HG02973 (cell line): ENCODE measurements around the gene TAF4.

Experiments
- ATAC-seq: cut with Tn5 transposase; IDR thresholded peaks from one replicate; pipeline ENCODE4 v1.9.1; 2021; ENCODE audit warnings: moderate library complexity; ENCODE audit not compliant: unreplicated experiment

TAF4 gene

GRCh38 chr20:61934716-61935530 is 130.8 kb downstream of the TAF4 start:
- ATAC-seq = no peak

- no peak for ATAC-seq
Measured at GRCh38 chr20:61933951-61934715, 131.5 kb downstream of the TAF4 start.

- ATAC-seq = no peak
Measured at GRCh38 chr20:61933481-61933950, 132.2 kb downstream of the TAF4 start.

DNA sequence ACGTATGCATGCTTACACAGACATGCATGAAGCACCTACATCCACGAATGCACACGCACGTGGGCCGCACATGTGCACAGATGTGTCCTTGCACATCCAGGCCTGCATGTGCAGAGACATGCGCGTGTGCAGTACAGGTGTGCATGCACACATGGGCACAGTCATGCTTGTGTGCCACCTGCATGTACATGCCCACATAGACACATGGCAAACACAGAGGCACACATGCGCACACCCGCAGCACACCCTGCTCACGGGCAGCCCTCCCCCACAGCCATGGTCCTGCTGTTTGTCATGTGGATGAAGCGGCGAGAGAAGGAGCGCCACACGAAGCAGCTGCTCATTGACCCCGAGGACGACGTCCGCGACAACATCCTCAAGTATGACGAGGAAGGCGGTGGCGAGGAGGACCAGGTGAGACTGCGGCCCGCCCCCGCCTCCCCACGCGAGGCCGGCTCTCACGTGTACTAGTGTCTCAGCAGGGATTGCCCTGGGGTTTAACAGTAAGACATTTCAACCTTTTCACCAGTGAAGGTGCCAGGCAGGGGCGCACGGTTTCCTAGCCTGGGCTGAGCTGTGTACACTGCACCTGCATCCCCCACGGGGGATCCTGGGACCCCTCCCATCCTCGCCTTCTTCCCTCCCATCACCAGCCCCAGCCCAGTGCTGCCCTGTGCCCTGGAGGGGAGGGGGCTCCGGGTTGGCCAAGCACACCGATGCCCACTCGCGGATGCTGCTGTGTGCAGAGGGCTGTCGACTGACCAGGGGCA is 132.8 kb downstream of the TAF4 start:
- no peak for ATAC-seq

DNA sequence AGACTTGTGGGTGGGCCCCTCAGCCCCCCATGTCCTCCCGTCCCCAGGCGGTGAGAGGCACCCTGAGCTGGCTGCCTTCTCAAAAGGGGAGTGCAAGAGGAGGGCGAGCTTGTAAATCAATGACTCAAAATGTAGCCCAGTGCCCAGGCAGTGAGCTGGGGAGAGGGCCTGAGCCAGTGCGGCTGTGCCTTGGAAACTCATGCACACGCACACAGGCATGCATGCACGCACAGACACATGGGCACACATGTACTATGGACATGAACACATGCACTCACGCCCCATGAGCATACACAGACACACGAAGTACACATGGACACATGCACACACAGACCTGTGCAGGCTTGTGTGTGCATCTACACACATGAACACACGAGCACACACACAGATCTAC is 133.5 kb downstream of the TAF4 start:
- no peak for ATAC-seq

- no peak for ATAC-seq
Measured at GRCh38 chr20:61931476-61932198, 134.0 kb downstream of the TAF4 start.

- no peak for ATAC-seq
Measured at GRCh38 chr20:61930776-61931475, 134.8 kb downstream of the TAF4 start.

GRCh38 chr20:61929971-61930666 is 135.6 kb downstream of the TAF4 start:
- no peak for ATAC-seq

- ATAC-seq = no peak
Measured at GRCh38 chr20:61929561-61929960, 136.1 kb downstream of the TAF4 start.

DNA sequence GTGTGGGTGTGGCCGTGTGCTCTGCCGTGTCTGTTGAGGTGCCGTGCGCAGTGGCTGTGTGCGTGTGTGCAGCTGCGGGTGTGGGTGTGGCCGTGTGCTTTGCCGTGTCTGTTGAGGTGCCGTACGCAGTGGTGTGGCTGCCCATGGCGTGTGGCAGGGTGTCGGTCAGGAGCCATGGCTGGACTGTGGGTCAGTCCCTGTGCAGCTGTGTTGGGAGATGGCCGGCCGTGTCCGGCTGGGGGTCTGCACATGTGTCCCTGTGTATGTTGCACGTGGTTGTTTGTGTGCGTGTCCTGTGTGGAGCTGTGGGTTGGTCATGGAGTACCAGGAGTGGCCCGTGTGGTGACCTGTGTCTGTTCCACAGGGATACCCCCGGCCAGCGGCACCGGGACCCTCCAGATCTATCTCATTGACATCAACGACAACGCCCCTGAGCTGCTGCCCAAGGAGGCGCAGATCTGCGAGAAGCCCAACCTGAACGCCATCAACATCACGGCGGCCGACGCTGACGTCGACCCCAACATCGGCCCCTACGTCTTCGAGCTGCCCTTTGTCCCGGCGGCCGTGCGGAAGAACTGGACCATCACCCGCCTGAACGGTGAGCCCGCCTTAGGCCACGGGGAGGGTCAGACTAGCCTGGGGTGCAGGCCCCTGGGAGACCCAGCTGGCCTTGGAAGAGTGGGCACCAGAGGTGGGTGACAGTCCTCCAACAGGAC is 137.7 kb downstream of the TAF4 start:
- no peak for ATAC-seq

GRCh38 chr20:61927193-61927825 is 138.4 kb downstream of the TAF4 start:
- no peak for ATAC-seq

DNA sequence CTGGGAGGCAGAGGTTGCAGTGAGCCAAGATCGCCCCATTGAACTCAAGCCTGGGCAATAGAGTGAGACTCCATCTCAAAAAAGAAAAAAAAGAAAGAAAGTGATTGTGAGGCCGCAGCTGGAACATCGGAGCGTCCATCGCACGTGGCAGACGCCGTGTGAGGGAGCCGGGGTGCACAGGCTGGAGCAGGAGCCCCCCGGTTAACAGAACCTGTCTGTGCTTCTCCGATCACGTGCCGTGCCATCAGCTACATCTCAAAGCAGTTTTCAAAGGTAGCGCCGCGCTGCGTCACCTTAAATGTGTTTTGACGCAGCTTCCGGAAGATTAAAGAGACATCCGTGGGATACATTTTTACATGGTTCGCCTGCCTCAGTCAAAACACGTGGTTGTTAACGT is 138.9 kb downstream of the TAF4 start:
- ATAC-seq = no peak

- no peak for ATAC-seq
Measured at GRCh38 chr20:61926253-61926613, 139.4 kb downstream of the TAF4 start.

- no peak for ATAC-seq
Measured at GRCh38 chr20:61925555-61926252, 140.0 kb downstream of the TAF4 start.

DNA sequence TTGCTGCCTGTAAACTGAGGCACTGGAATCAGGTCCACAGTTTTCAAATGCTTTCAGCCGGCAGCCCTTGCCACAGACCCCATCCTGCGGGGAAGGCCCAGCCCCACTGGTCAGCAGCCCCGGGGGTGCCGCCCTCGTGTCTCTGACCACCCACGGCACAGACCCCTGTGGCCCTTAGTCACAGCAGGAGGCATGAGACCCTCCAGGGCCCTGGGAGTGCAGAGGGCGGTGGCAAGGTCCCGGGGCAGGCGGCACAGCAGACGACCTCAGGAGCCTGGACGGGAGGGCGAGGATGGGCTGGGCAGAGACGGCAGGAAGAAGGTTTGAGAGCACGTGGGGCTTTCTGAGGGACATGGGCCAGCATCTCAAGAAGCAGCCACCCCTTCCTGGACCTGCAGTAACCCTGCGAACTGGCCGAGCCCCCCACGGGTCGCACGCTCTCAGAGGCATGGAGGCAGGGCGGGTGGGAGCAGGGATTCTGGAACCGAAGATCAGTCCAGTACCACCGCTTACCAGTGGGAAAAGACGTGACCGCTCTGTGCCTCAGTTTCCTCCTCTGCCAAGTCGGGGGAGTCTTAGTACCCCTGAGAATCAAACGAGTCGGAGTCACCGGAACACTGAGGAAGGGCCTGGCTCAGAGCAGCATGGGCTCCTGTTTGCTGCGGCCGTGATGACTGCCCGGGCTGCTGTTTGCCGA is 140.7 kb downstream of the TAF4 start:
- ATAC-seq = no peak
